Measurements from ENCODE around the gene CBARP. TPM values are rescaled to one million over a fixed set of nuclear protein-coding genes. Genes with fewer than 3 reads are reported as not detected.

The CBARP gene
- total and polyA plus RNA-seq, 2 of the 13 experiments (the other 11 are each of a cell fraction or from before 2014, with no cell fraction given) = 1.2 to 1.4 TPM

GRCh38 chr19:1259206-1259875 lies 21.5 kb upstream of the CBARP start (continued):
- TF ChIP-seq FUBP1 (CRISPR knock-in tag; IDR thresholded peaks at IDR 0.05; ENCODE audit: borderline replicate concordance) (peak; percentile 0; the same call in 1 of the 2 replicates), GATA4 (IDR thresholded peaks at IDR 0.05; ENCODE audit: borderline replicate concordance, low read depth) (no peak), CEBPZ (IDR thresholded peaks at IDR 0.05; ENCODE audit: low read length) (no peak), TFE3 (CRISPR knock-in tag; IDR thresholded peaks at IDR 0.05) (peak; percentile 44; the same call in 1 of the 2 replicates), RBM22 (optimal IDR thresholded peaks at IDR 0.05; ENCODE audit: low read length) (peak; percentile 99), ZSCAN29 (CRISPR knock-in tag; conservative IDR thresholded peaks at IDR 0.05) (peak; percentile 79; the same call in 1 of the 2 replicates), ETV5 (CRISPR knock-in tag; IDR thresholded peaks at IDR 0.05; ENCODE audit: borderline replicate concordance) (peak; percentile 95), HNRNPH1 (optimal IDR thresholded peaks at IDR 0.05; ENCODE audit: low read depth, low read length) (peak; percentile 96), PAXIP1 (CRISPR knock-in tag; conservative IDR thresholded peaks at IDR 0.05) (peak; percentile 90), MIER3 (CRISPR knock-in tag; IDR thresholded peaks at IDR 0.05; ENCODE audit: borderline replicate concordance) (peak; percentile 33; the same call in 1 of the 2 replicates), ELF4 (CRISPR knock-in tag; IDR thresholded peaks at IDR 0.05; ENCODE audit: borderline replicate concordance) (peak; percentile 97), ZNF510 (CRISPR knock-in tag; IDR thresholded peaks at IDR 0.05; ENCODE audit: low read depth) (peak; percentile 74; the same call in 1 of the 2 replicates), HNRNPL (IDR thresholded peaks at IDR 0.05; ENCODE audit: low read depth, low read length) (peak; percentile 93)
